Stimulated activated CD8-positive, alpha-beta memory T cell treated with anti-CD3 and anti-CD28 coated beads, Interleukin-15, amount 100 ng/mL, for 24 hours (primary cell): ENCODE data around the gene SLC17A2.
"Not testable (repeated sequence)": the region's sequence is repeated elsewhere in the genome, so short reads cannot be mapped to it uniquely, and the experiment has no call there.

Source experiments
- DNase-seq: peaks from one replicate; pipeline ENCODE4 v3.0.0-alpha.2; 2020; ENCODE audit warnings: low read depth

SLC17A2 gene

GRCh38 chr6:25951296-25952032, 21.0 kb upstream of the SLC17A2 start:
- no peak for DNase-seq

- DNase-seq: no peak
These were observed 19.8 kb upstream of the SLC17A2 start for GRCh38 chr6:25950297-25950696.

GRCh38 chr6:25949695-25950094, 19.2 kb upstream of the SLC17A2 start:
- no peak for DNase-seq

GRCh38 chr6:25947492-25947891, 17.0 kb upstream of the SLC17A2 start:
- DNase-seq: not testable (repeated sequence)

- DNase-seq: no peak
These were observed 16.1 kb upstream of the SLC17A2 start for GRCh38 chr6:25946631-25947030.

DNA sequence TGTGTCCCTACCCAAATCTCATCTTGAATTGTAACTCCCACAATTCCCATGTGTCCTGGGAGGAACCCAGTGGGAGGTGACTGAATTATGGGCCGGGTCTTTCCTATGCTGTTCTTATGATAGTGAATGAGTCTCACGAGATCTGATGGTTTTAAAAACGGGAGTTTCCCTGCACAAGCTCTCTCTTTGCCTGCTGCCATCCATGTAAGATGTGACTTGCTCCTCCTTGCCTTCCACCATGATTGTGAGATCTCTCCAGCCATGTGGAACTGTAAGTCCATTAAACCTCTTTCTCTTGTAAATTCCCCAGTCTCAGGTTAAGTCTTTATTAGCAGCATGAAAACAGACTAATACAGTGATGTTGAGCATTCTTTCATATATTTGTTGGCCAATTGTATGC, 15.2 kb upstream of the SLC17A2 start:
- not testable (repeated sequence) for DNase-seq

DNA sequence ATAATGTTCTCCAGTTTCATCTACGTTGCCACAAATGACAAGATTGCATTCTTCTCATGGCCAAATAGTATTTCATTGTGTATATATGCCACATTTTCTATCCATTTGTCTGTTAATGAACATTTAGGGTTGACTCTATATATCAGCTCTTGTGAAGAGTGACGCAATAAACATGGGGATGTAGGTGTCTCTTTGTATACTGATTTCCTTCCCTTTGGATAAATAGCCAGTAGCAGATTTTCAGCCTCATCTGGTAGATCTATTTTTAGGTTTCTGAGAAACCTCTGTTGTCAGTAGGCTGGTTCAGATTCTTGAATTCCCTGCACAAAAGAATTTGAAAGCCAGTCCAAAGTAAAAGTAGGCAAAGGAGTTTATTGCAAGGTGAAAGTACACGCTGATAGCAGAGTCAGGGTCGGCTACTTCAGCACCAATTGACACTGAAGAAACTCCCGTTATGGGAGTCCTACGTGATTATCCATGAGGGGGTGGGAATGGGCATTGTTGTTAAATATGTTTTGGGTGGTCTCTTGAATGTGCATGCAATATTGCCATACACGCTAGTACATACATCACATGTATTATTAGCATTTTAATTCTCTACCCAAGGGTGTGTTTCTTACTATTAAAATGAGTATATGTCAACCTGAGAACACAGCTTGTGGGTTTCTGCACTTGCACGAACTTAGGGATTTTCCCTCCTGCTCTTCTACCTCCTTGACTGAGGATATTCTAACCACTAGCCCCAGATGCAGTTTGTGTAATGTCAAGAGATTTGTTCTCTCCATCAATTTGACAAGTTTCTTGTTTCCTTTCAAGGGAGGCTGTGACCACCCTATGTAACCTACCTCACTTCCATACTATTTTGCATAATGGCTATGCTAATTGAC, 14.4 kb upstream of the SLC17A2 start:
- DNase-seq: no peak

DNA sequence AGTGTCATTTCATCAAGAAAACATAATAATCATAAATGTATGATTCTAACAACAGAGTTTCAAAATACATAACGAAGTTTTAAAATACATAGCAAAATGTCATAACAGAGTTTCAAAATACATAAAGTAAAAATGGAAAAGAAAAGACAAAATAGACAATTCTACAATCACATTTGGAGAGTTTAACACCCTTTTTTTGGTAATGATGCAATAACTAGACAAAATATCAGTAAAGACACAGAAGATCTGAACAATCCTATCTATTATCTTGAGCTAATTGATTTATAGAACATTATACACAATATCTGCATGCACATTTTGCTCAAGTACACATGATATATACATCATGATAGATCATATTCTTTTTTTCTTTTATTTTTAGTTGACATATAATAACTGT, 13.4 kb upstream of the SLC17A2 start:
- DNase-seq: no peak

GRCh38 chr6:25942561-25943147, 12.2 kb upstream of the SLC17A2 start:
- DNase-seq: no peak

GRCh38 chr6:25939593-25939992, 9.1 kb upstream of the SLC17A2 start:
- no peak for DNase-seq

- no peak for DNase-seq
These were observed 5.5 kb upstream of the SLC17A2 start for GRCh38 chr6:25935953-25936352.

DNA sequence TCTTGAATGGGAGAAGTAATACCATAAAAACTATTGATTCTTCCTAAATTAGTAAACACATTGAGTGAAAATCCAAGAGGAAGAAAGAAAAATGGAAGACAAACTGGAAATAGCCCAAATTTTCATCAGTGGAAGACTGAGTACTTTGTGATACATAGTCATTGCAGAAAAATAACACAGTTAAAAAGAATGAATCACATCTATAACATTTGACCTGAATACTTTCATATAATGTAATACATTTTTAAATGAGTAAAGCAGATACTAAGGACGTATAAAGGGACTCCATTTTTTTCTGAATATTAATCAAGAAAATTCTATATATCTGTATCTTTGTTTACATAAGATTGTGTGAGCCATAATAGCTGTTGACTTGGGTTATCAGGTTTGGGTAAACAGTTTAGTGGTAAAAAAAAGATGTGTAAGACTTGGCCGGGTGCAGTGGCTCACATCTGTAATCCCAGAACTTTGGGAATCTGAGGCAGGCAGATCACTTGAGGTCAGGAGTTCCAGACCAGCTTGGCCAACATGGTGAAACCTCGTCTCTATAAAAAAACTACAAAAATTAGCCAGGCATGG, 4.3 kb upstream of the SLC17A2 start:
- no peak for DNase-seq

DNA sequence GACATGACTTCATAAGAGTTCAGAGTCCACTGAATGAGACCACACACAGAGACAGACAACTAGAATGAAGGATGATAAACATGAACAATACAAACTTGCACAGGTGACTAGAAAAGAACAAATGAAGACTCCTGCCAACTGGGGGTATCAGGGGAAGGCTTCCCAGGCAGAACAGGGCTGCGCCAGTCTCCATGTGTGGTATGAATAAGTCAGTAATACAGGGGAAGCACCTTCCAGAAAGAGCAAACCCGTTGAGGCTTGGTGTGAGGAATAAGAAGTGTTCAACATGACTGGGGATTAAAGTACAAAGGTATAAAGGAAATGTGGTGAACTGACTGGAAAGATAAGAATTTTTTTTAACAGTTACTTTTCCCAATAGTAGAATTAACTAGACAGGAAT, 3.7 kb upstream of the SLC17A2 start:
- DNase-seq: no peak

DNA sequence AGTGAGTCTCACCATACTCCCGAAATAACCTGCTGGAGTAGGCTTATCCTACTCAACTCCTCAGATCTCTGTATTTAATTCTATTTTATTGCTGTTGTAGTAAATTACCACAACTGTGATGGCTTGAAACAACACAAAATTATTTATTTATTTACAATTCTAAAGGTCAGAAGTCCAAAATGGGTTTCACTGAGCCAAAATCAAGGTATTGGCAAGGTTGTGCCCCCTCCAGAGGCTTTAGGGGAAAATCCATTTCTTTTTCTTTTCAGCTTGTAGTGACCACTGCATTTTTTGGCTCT, 869 bp upstream of the SLC17A2 start:
- DNase-seq: no peak

GRCh38 chr6:25929785-25930184, 706 bp downstream of the SLC17A2 start:
- DNase-seq: not testable (repeated sequence)

- DNase-seq: no peak
These were observed 1.7 kb downstream of the SLC17A2 start for GRCh38 chr6:25928562-25929324.

DNA sequence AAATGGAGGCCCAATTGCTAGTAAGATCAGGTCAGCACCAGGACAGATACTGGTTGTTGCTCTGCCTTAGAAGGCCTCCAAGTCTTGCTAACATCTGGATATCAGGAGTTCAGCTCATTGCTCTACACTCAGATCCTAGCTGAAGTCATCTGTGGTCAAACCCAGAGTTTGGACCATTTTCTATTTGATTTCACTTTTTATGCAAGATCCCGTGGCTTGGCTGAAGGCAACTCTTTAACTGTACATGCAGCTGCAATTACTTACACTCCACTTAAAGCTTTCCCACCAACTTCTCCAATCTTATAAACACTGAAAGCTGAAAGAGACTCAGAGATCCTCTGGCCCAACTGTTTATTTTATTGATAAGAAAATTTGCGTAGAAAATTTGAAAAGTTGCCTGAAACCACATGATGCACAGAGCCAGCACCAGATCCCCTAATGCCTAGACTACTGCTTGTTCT, 2.7 kb downstream of the SLC17A2 start:
- DNase-seq: no peak

GRCh38 chr6:25927178-25927577, 3.3 kb downstream of the SLC17A2 start:
- no peak for DNase-seq

GRCh38 chr6:25925876-25926275, 4.6 kb downstream of the SLC17A2 start:
- DNase-seq: no peak

DNA sequence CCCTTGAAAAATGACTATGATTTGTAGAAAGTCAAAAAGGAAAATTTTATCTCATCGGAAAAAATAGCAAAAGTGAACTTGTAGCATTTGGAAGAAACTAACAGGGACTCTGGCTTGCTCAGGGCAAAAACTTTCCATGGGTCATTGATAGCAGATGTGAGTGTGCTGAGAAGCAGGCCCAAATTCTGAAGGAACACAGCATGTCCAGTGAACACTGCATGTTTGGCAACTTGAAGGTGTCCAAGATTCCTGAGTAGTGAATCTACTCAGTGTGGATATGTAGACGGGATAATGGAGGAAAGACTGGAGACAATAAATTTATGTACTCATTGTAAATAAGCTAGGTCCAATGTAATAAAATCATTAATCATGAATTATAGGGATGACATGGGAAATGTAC, 8.2 kb downstream of the SLC17A2 start:
- no peak for DNase-seq

- no peak for DNase-seq
These were observed 8.8 kb downstream of the SLC17A2 start for GRCh38 chr6:25921525-25922203.
